H1 (cell line): Measurements from ENCODE around the gene PLBD1. TPM values are rescaled to one million over a fixed set of nuclear protein-coding genes. Genes with fewer than 3 reads are reported as not detected.

Experiments
- CTCF ChIA-PET: fragments of 300-600 bp; sonication (Branson Sonifier 250); formaldehyde crosslinking; loops from one replicate; lab custom pipeline; 2021; ENCODE audit not compliant: partially characterized antibody; lab: Charles Lee
- POLR2A ChIA-PET: fragments of 300-600 bp; sonication (Branson Sonifier 250); formaldehyde crosslinking; loops from one replicate; lab custom pipeline; 2021; ENCODE audit warnings: inconsistent platforms; ENCODE audit not compliant: partially characterized antibody; lab: Charles Lee
- DNase-seq, 2 experiments: peaks; one replicate each; pipeline versions ENCODE4 v3.0.0 to v3.0.0-alpha.2; 2010 to 2022; ENCODE audit warnings: low spot score in 2 of 2, low read depth in 1 of 2, mixed read lengths in 1 of 2
- FAIRE-seq: peaks from 2 replicates; lab custom pipeline; 2011; peaks lifted over from hg19 to GRCh38; lab: Jason Lieb, UNC
- H2AFZ ChIP-seq: 2 replicates; pipeline ENCODE4 v1.8.1; 2012; ENCODE audit warnings: low read length, inconsistent platforms
- H2AK5ac ChIP-seq: 2 replicates; pipeline ENCODE4 v1.6.1; 2013; ENCODE audit warnings: low read depth, low read length
- H2BK120ac ChIP-seq: replicated peaks from 2 replicates; pipeline ENCODE3; 2013; ENCODE audit warnings: low read depth, low read length, inconsistent platforms
- H2BK12ac ChIP-seq: 2 replicates; pipeline ENCODE4 v1.6.1; 2013; ENCODE audit warnings: low read depth, low read length
- H2BK15ac ChIP-seq: 2 replicates; pipeline ENCODE4 v1.6.1; 2013; ENCODE audit warnings: low read length
- H2BK20ac ChIP-seq: 2 replicates; pipeline ENCODE4 v1.6.1; 2013; ENCODE audit warnings: low read length
- H2BK5ac ChIP-seq: 2 replicates; pipeline ENCODE4 v1.6.1; 2013; ENCODE audit warnings: low read depth, low read length
- H3K14ac ChIP-seq: 2 replicates; pipeline ENCODE4 v1.6.1; 2013; ENCODE audit warnings: inconsistent platforms; ENCODE audit not compliant: insufficient read length
- H3K18ac ChIP-seq: 2 replicates; pipeline ENCODE4 v1.6.1; 2013; ENCODE audit warnings: low read length; ENCODE audit errors: extremely low read depth
- H3K23ac ChIP-seq: 2 replicates; pipeline ENCODE4 v1.6.1; 2013; ENCODE audit warnings: inconsistent platforms; ENCODE audit not compliant: insufficient read length
- H3K23me2 ChIP-seq: 2 replicates; pipeline ENCODE4 v1.6.1; 2013; ENCODE audit warnings: low read depth, low read length
- H3K27ac ChIP-seq: 2 replicates; pipeline ENCODE4 v1.6.1; 2011; ENCODE audit warnings: low read depth, low read length, inconsistent platforms
- H3K27me3 ChIP-seq, 4 experiments: replicated peaks in 1 of 4; 1 replicate in 1 of 4; 2 replicates in 3 of 4; pipeline versions ENCODE4 v1.6.1 to v1.8.1; 2011 to 2013; ENCODE audit warnings: low read length in 3 of 4, mild to moderate bottlenecking in 3 of 4, inconsistent platforms in 2 of 4, mixed read lengths in 2 of 4, moderate library complexity in 1 of 4; ENCODE audit not compliant: control insufficient read depth in 3 of 4, insufficient read depth in 3 of 4; ENCODE audit errors: extremely low read depth in 1 of 4
- H3K36me3 ChIP-seq, 4 experiments: 2 replicates each; pipeline versions ENCODE4 v1.6.1 to v1.8.1; 2011 to 2013; ENCODE audit warnings: mild to moderate bottlenecking in 4 of 4, low read length in 3 of 4, moderate library complexity in 2 of 4, control low read depth in 1 of 4, inconsistent platforms in 1 of 4; ENCODE audit not compliant: insufficient read depth in 4 of 4, control insufficient read depth in 2 of 4
- H3K4ac ChIP-seq: replicated peaks from 2 replicates; pipeline ENCODE3; 2013; ENCODE audit warnings: low read length, low read depth, mixed read lengths, inconsistent platforms; ENCODE audit not compliant: insufficient read length
- H3K4me1 ChIP-seq, 4 experiments: replicated peaks in 1 of 4; 1 replicate in 1 of 4; 2 replicates in 3 of 4; pipeline versions ENCODE4 v1.6.1 to v1.8.1; 2011 to 2013; ENCODE audit warnings: low read length in 3 of 4, inconsistent platforms in 2 of 4, mixed read lengths in 1 of 4; ENCODE audit not compliant: insufficient read depth in 4 of 4, control insufficient read depth in 3 of 4
- H3K4me2 ChIP-seq, 2 experiments: 2 replicates each; pipeline versions ENCODE4 v1.6.1 to v1.8.1; 2011 to 2013; ENCODE audit warnings: low read depth in 2 of 2, low read length in 2 of 2, control low read depth in 1 of 2, inconsistent platforms in 1 of 2, mild to moderate bottlenecking in 1 of 2; ENCODE audit not compliant: insufficient read depth in 1 of 2
- H3K4me3 ChIP-seq, 4 experiments: fragments of 200-600, 300-600 bp in 1 of 4; sonication (generic), shearing (Covaris generic), sonication (Bioruptor Twin) in 1 of 4; 2 replicates each; pipeline versions ENCODE4 v1.5.1 to v1.8.1; 2011 to 2016; ENCODE audit warnings: low read length in 4 of 4, low read depth in 3 of 4, control low read depth in 2 of 4, inconsistent platforms in 2 of 4, mild to moderate bottlenecking in 2 of 4, mixed read lengths in 1 of 4, moderate library complexity in 1 of 4; ENCODE audit not compliant: insufficient read depth in 2 of 4; ENCODE audit errors: extremely low read depth in 1 of 4
- H3K56ac ChIP-seq: replicated peaks from 2 replicates; pipeline ENCODE3; 2013; ENCODE audit warnings: low read depth, mild to moderate bottlenecking, mixed read lengths, low read length, inconsistent platforms; ENCODE audit not compliant: insufficient read length
- H3K79me1 ChIP-seq: 2 replicates; pipeline ENCODE4 v1.6.1; 2013; ENCODE audit warnings: low read depth, low read length, control low read depth
- H3K79me2 ChIP-seq, 2 experiments: 2 replicates each; pipeline versions ENCODE4 v1.6.1 to v1.8.1; 2012 to 2013; ENCODE audit warnings: low read length in 2 of 2, mild to moderate bottlenecking in 2 of 2, inconsistent platforms in 1 of 2; ENCODE audit not compliant: insufficient read depth in 2 of 2, control insufficient read depth in 1 of 2
- H3K9ac ChIP-seq, 4 experiments: replicated peaks in 1 of 4; 1 replicate in 1 of 4; 2 replicates in 3 of 4; pipeline versions ENCODE4 v1.6.1 to v1.8.1; 2011 to 2013; ENCODE audit warnings: low read depth in 3 of 4, low read length in 3 of 4, control low read depth in 2 of 4, mild to moderate bottlenecking in 2 of 4, moderate library complexity in 2 of 4, inconsistent platforms in 1 of 4; ENCODE audit errors: extremely low read depth in 1 of 4
- H3K9me3 ChIP-seq, 2 experiments: 2 replicates each; pipeline versions ENCODE4 v1.6.1 to v1.8.1; 2012 to 2013; ENCODE audit warnings: mild to moderate bottlenecking in 2 of 2, moderate library complexity in 2 of 2, control low read depth in 1 of 2, inconsistent platforms in 1 of 2, low read depth in 1 of 2, low read length in 1 of 2, mixed read lengths in 1 of 2; ENCODE audit not compliant: insufficient read depth in 2 of 2
- H4K20me1 ChIP-seq, 2 experiments: replicated peaks in 1 of 2; 2 replicates each; pipeline versions ENCODE3 to v1.8.1; 2011 to 2013; ENCODE audit warnings: inconsistent platforms in 2 of 2, low read length in 2 of 2, mild to moderate bottlenecking in 1 of 2; ENCODE audit not compliant: insufficient read depth in 2 of 2, control insufficient read depth in 1 of 2
- H4K5ac ChIP-seq: 2 replicates; pipeline ENCODE4 v1.6.1; 2013; ENCODE audit warnings: low read length, low read depth, mixed read lengths, inconsistent platforms; ENCODE audit not compliant: insufficient read length
- H4K8ac ChIP-seq: 2 replicates; pipeline ENCODE4 v1.8.0; 2013; ENCODE audit warnings: mild to moderate bottlenecking, moderate library complexity, low read length, inconsistent platforms; ENCODE audit not compliant: insufficient read depth; ENCODE audit errors: extremely low read depth
- H4K91ac ChIP-seq: replicated peaks from 2 replicates; pipeline ENCODE3; 2013; ENCODE audit warnings: low read length, mixed read lengths, inconsistent platforms; ENCODE audit not compliant: insufficient read length
- HDAC2 ChIP-seq, 2 experiments: fragments of 300-600 bp in 1 of 2; sonication (generic) in 1 of 2; IDR thresholded peaks; 2 replicates each; pipeline ENCODE4 v1.6.1; 2011 to 2012; ENCODE audit warnings: low read depth in 2 of 2, low read length in 2 of 2, mild to moderate bottlenecking in 2 of 2, moderate library complexity in 2 of 2, borderline replicate concordance in 1 of 2, inconsistent platforms in 1 of 2
- POU5F1 ChIP-seq: IDR thresholded peaks from 2 replicates; pipeline ENCODE4 v1.6.1; 2011; ENCODE audit warnings: low read depth, mild to moderate bottlenecking, low read length, moderate library complexity
- RBBP5 ChIP-seq: IDR thresholded peaks from 2 replicates; pipeline ENCODE4 v1.7.1; 2012; ENCODE audit warnings: low read depth, mild to moderate bottlenecking, inconsistent platforms, low read length, moderate library complexity, borderline replicate concordance
- TAF7 ChIP-seq: optimal IDR thresholded peaks from 2 replicates; pipeline ENCODE3; 2011; ENCODE audit warnings: low read depth, mild to moderate bottlenecking, inconsistent platforms, low read length, moderate library complexity, borderline replicate concordance
- WGBS, 2 experiments: shearing (Covaris generic) in 1 of 2; methylation state at CpG; one replicate each; pipeline versions ENCODE4 v1.1.6 to v1.1.7; 2013 to 2015; ENCODE audit warnings: low lambda C conversion rate in 2 of 2, mixed read lengths in 2 of 2, inconsistent platforms in 1 of 2, low coverage in 1 of 2, missing lambda C conversion rate in 1 of 2; ENCODE audit not compliant: insufficient replicate concordance in 2 of 2, insufficient coverage in 1 of 2, insufficient read length in 1 of 2; ENCODE audit errors: extremely low coverage in 1 of 2, missing lambda C conversion rate in 1 of 2; 5-methylcytosine and 5-hydroxymethylcytosine counted together
- long read RNA-seq, 2 experiments: library from RNA in 1 of 2; library from capped mRNA in 1 of 2; stranded (forward); transcript quantifications; one replicate each; pipeline ENCODE4 v2.0.0, GENCODE V29; 2021; ENCODE audit warnings: inconsistent platforms in 1 of 2
- polyA minus RNA-seq, 3 experiments: library from RNA; depleted of rRNA, polyadenylated mRNA; stranded (reverse); fragments of >200 nt; gene quantifications; 1 replicate in 2 of 3; 2 replicates in 1 of 3; pipeline ENCODE4 v1.2.3, GENCODE V29; 2011
- polyA plus RNA-seq, 7 experiments: library from polyadenylated mRNA; depleted of rRNA in 3 of 7; stranded (reverse) in 5 of 7; unstranded in 2 of 7; fragments of >200 nt in 5 of 7; fragments of 200-250 nt in 2 of 7; gene quantifications; 1 replicate in 5 of 7; 2 replicates in 1 of 7; 4 replicates in 1 of 7; pipeline versions ENCODE4 v1.2.1 to v1.2.3, GENCODE V29; 2011 to 2013; ENCODE audit warnings: missing spikeins in 2 of 7, mixed read lengths in 2 of 7
- total RNA-seq: library from RNA; stranded (reverse); fragmentation: NEBNext Ultra II Directional; extraction: Animal tissue kit (Norgen Biotek cat#: 25700); gene quantifications from 2 replicates; pipeline ENCODE4 v1.2.1, GENCODE V29; 2021

PLBD1 gene, protein sequence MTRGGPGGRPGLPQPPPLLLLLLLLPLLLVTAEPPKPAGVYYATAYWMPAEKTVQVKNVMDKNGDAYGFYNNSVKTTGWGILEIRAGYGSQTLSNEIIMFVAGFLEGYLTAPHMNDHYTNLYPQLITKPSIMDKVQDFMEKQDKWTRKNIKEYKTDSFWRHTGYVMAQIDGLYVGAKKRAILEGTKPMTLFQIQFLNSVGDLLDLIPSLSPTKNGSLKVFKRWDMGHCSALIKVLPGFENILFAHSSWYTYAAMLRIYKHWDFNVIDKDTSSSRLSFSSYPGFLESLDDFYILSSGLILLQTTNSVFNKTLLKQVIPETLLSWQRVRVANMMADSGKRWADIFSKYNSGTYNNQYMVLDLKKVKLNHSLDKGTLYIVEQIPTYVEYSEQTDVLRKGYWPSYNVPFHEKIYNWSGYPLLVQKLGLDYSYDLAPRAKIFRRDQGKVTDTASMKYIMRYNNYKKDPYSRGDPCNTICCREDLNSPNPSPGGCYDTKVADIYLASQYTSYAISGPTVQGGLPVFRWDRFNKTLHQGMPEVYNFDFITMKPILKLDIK
- 9.9 and 12.3 TPM in 2 replicates for total RNA-seq
- 4.0 and 6.3 TPM in 2 replicates for polyA plus RNA-seq (2011; rRNA removed)
- 6.7 TPM for polyA plus RNA-seq (2011; cell fraction: cytosol; rRNA removed)
- 3.7 TPM for polyA plus RNA-seq (2011; cell fraction: nucleus; rRNA removed)
- 7.1 to 8.0 TPM (median 7.2 TPM) in 4 replicates for polyA plus RNA-seq (2012, experiment 1 of 2)
- 4.8 TPM for polyA plus RNA-seq (2012, experiment 2 of 2)
- 26.0 TPM for polyA plus RNA-seq (2013, experiment 1 of 2)
- polyA plus RNA-seq (2013, experiment 2 of 2), result 30.8 TPM
- 4.9 and 14.6 TPM in 2 replicates for polyA minus RNA-seq (2011; rRNA and poly(A)+ RNA removed)
- 7.6 TPM for polyA minus RNA-seq (2011; cell fraction: cytosol; rRNA and poly(A)+ RNA removed)
- 10.2 TPM for polyA minus RNA-seq (2011; cell fraction: nucleus; rRNA and poly(A)+ RNA removed)
- long read RNA-seq, experiment 1, transcript PLBD1-201 (11 exons, 2,426 nt), result major isoform, 10 of 22 reads
- long read RNA-seq, experiment 1, partial matches to known transcripts, result 8 of 22 reads
- long read RNA-seq, experiment 1, other reads (novel, unspliced or antisense), result 4 of 22 reads
- long read RNA-seq, experiment 2, partial matches to known transcripts, result 0 of 1 reads
- long read RNA-seq, experiment 2, other reads (novel, unspliced or antisense), result 0 of 1 reads

DNA sequence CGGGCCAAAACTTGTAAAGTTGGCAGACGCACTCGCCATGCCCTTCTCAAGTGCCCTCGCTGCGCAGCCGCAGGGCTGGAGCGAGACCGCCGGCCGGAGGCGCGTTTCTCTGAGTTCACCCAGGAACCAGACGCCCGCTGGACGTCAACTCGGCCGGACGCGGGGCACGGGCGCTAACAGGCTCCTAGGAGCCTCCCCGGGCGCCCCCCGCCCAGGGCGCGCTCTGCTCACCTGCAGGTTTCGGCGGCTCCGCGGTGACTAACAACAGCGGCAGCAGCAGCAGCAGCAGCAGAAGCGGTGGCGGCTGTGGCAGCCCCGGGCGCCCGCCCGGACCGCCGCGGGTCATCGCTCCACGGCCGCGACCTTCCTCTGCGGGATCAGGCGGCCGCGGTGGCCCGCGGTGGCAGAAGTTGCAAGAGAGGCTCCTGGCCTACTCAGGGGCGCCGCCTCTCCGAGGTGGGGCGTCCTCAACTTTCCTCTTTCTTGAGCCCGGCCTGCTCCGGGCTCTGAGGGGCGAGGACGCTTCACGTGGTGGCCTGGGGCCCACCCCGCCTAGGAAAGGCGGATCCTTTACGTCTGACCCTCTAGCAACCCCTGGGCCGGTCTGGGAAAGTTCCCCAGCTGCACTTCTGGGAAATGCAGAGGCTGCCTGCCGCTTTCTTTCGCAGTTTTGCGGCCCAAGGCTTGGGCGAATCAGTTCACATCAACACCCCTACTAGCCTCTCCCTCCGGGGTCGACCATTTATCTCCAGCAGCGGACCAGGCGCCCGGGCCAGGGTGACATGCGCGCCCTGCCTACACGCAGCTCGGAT, at the start of gene PLBD1:
PLBD1 (minus strand) TSS at position 533 of the 812 bp plus-strand sequence; CDS start at position 346, 187 bp downstream.
- Histone ChIP-seq H3K27ac (no peak within 1 kb of the TSS), H3K9ac (peak within 1 kb of the TSS; percentile 31 to 47 (median 40); a peak in 6 of 7 replicates), H4K91ac (no peak within 1 kb of the TSS), H3K36me3 (no peaks in the 10 kb centered on the region), H3K4me3 (peak within 1 kb of the TSS; percentile 29 to 60 (median 47)), H3K14ac (no peak within 1 kb of the TSS), H2AFZ (peak within 1 kb of the TSS; percentile 86), H4K8ac (peak within 1 kb of the TSS; percentile 38; the same call in 1 of the 2 replicates), H3K4me2 (peak within 1 kb of the TSS; percentile 71 to 85), H3K56ac (no peak within 1 kb of the TSS), H3K23ac (no peak within 1 kb of the TSS), H3K4me1 (peaks cover 0 to 3% (median 0%) of the 10 kb centered on the region in 4 experiments; a peak in 2 of 7 replicates), H2BK5ac (no peak within 1 kb of the TSS), H2BK20ac (no peak within 1 kb of the TSS), H2AK5ac (no peak within 1 kb of the TSS), H3K79me1 (no peaks in the 10 kb centered on the region; the same call in 1 of the 2 replicates), H3K9me3 (no peaks in the 10 kb centered on the region), H3K27me3 (peaks cover 0 to 5% (median 1%) of the 10 kb centered on the region in 4 experiments; a peak in 3 of 7 replicates), H2BK12ac (0 out of 2 replicates have a peak within 1 kb of the TSS, but pooled peaks have one; percentile 50), H2BK120ac (no peak within 1 kb of the TSS), H3K23me2 (peaks cover 11% of the 10 kb centered on the region; the same call in 1 of the 2 replicates), H2BK15ac (no peak within 1 kb of the TSS; the same call in 1 of the 2 replicates), H3K4ac (no peak within 1 kb of the TSS), H3K79me2 (no peaks in the 10 kb centered on the region), H3K18ac (peak within 1 kb of the TSS; percentile 9), H4K20me1 (no peaks in the 10 kb centered on the region), H4K5ac (no peak within 1 kb of the TSS)
- ChIA-PET POLR2A (interaction anchor here (0.6 to 1.2 kb wide), 5 partner anchors 16 to 204 kb away, joined by 3 to 4 read pairs (median 3); no protein-coding TSS in a partner anchor), CTCF (interaction anchor here (0.6 to 0.8 kb wide), 2 partner anchors 88 to 189 kb away, joined by 3 to 4 read pairs; no protein-coding TSS in a partner anchor)
- 5% methylated on average over 47 of the region's 76 CpGs; no CpG with 5 or more reads in 1 of the 2 experiments for WGBS, 2 experiments
- DNase-seq (peak; percentile 36 to 81), FAIRE-seq (no peak)
- TF ChIP-seq POU5F1 (no peak), RBBP5 (peak; percentile 84), HDAC2 (IDR thresholded peaks at IDR 0.05; ENCODE audit: borderline replicate concordance in 1 of 2, low read depth in 2 of 2, low read length in 2 of 2) (0 out of 4 replicates have a peak, but pooled peaks of 1 of the 2 experiments have one; percentile 51), TAF7 (peak; percentile 54)
